Activated CD8-positive, alpha-beta T cell treated with anti-CD3 and anti-CD28 coated beads, Interleukin-2, amount 10 ng/mL, durations not matched to agents 7 days and 5 days (primary cell): ENCODE results near the gene PRKD2. TPM values are rescaled to one million over a fixed set of nuclear protein-coding genes. Genes with fewer than 3 reads are reported as not detected.

Experiments
- ATAC-seq: fragments of 150-1000 bp; cut with Tn5 transposase; one replicate; pipeline ENCODE4 v1.10.0; 2021; ENCODE audit warnings: moderate library complexity
- CTCF ChIA-PET: fragments of 350-600 bp; sonication (Branson Sonifier 250); formaldehyde crosslinking; loops from one replicate; lab custom pipeline; 2021; ENCODE audit warnings: antibody characterized with exemption; lab: Charles Lee
- POLR2A ChIA-PET: fragments of 350-600 bp; sonication (Branson Sonifier 250); formaldehyde crosslinking; loops from one replicate; lab custom pipeline; 2021; ENCODE audit warnings: antibody characterized with exemption; lab: Charles Lee
- DNase-seq: peaks from one replicate; pipeline ENCODE4 v3.0.0-alpha.2; 2020
- H3K27ac Mint-ChIP-seq: one replicate; pipeline ENCODE4 v1.8.0; 2021; ENCODE audit warnings: mild to moderate bottlenecking, mixed read lengths
- H3K27me3 Mint-ChIP-seq: one replicate; pipeline ENCODE4 v1.8.0; 2021; ENCODE audit warnings: low read depth, mixed read lengths
- H3K36me3 Mint-ChIP-seq: one replicate; pipeline ENCODE4 v1.8.0; 2021; ENCODE audit warnings: low read depth, mixed read lengths
- H3K4me1 Mint-ChIP-seq: one replicate; pipeline ENCODE4 v1.8.0; 2021; ENCODE audit warnings: low read depth, mixed read lengths
- H3K4me3 Mint-ChIP-seq: one replicate; pipeline ENCODE4 v1.8.0; 2021; ENCODE audit warnings: mild to moderate bottlenecking, mixed read lengths
- H3K9me3 Mint-ChIP-seq: one replicate; pipeline ENCODE4 v1.8.0; 2022; ENCODE audit warnings: mixed read lengths; ENCODE audit not compliant: insufficient read depth
- total RNA-seq, 2 experiments: library from RNA; stranded (reverse); gene quantifications; one replicate each; pipeline ENCODE4 v1.2.3, GENCODE V29; 2021

The PRKD2 gene
- total RNA-seq, 2 experiments from 2014 or later: 161 to 166 TPM

GRCh38 chr19:46730187-46730586, 13.3 kb upstream of the PRKD2 start:
- DNase-seq (no peak), ATAC-seq (no peak)
- Mint-ChIP-seq H3K4me1 (peaks cover 25% of the 10 kb centered on the region), H3K27ac (no peak overlapping the region), H3K36me3 (peaks cover 63% of the 10 kb centered on the region), H3K9me3 (no peaks in the 10 kb centered on the region), H3K27me3 (no peaks in the 10 kb centered on the region), H3K4me3 (no peak overlapping the region)
- ChIA-PET CTCF (interaction anchor here (1.0 to 5.1 kb wide), 6 partner anchors 13 to 90 kb away, joined by 3 to 84 read pairs (median 26); partner anchors contain the start of genes DACT3, FKRP and PRKD2), POLR2A (interaction anchor here (1.0 to 1.4 kb wide), 2 partner anchors 14 to 15 kb away, joined by 3 read pairs; no protein-coding TSS in a partner anchor)

GRCh38 chr19:46729696-46730095, 12.8 kb upstream of the PRKD2 start:
- peaks cover 25% of the 10 kb centered on the region for H3K4me1 Mint-ChIP-seq
- H3K27ac Mint-ChIP-seq: no peak overlapping the region
- no peaks in the 10 kb centered on the region for H3K9me3 Mint-ChIP-seq
- DNase-seq (no peak), ATAC-seq (no peak)
- H3K36me3 Mint-ChIP-seq: peaks cover 66% of the 10 kb centered on the region
- ChIA-PET POLR2A (interaction anchor here (1.0 to 1.1 kb wide), 2 partner anchors 12 to 14 kb away, joined by 3 to 4 read pairs; no protein-coding TSS in a partner anchor), CTCF (interaction anchor here (1.3 to 5.1 kb wide), 12 partner anchors 11 to 200 kb away, joined by 3 to 84 read pairs (median 10); partner anchors contain the start of genes DACT3, FKRP and PRKD2)
- H3K4me3 Mint-ChIP-seq: no peak overlapping the region
- no peaks in the 10 kb centered on the region for H3K27me3 Mint-ChIP-seq

GRCh38 chr19:46728693-46729339, 11.9 kb upstream of the PRKD2 start:
- ATAC-seq: peak; percentile 86
- H3K36me3 Mint-ChIP-seq: peaks cover 66% of the 10 kb centered on the region
- CTCF ChIA-PET: interaction anchor here (0.7 to 5.1 kb wide), 20 partner anchors 8 to 200 kb away, joined by 3 to 84 read pairs (median 6); partner anchors contain the start of genes DACT3, FKRP and PRKD2

GRCh38 chr19:46728208-46728607, 11.3 kb upstream of the PRKD2 start:
- CTCF ChIA-PET: interaction anchor here (0.7 to 5.1 kb wide), 20 partner anchors 9 to 199 kb away, joined by 3 to 84 read pairs (median 6); partner anchors contain the start of genes DACT3, FKRP and PRKD2
- no peaks in the 10 kb centered on the region for H3K27me3 Mint-ChIP-seq
- ATAC-seq: no peak
- peak overlapping the region; percentile 25 for H3K4me3 Mint-ChIP-seq
- H3K27ac Mint-ChIP-seq: peak overlapping the region; percentile 75
- H3K4me1 Mint-ChIP-seq: peaks cover 39% of the 10 kb centered on the region
- DNase-seq: no peak
- H3K9me3 Mint-ChIP-seq: no peaks in the 10 kb centered on the region
- H3K36me3 Mint-ChIP-seq: peaks cover 65% of the 10 kb centered on the region
- POLR2A ChIA-PET: interaction anchor here (0.9 to 1.3 kb wide), 4 partner anchors 14 to 60 kb away, joined by 3 to 4 read pairs (median 3); partner anchors contain the start of gene SLC1A5

More at GRCh38 chr19:46728693-46729339, 11.9 kb upstream of the PRKD2 start:
- peak overlapping the region; percentile 25 for H3K4me3 Mint-ChIP-seq
- peak; percentile 87 for DNase-seq
- peaks cover 33% of the 10 kb centered on the region for H3K4me1 Mint-ChIP-seq
- H3K9me3 Mint-ChIP-seq: no peaks in the 10 kb centered on the region
- peak overlapping the region; percentile 75 for H3K27ac Mint-ChIP-seq
- POLR2A ChIA-PET: interaction anchor here (0.8 to 1.3 kb wide), 6 partner anchors 11 to 60 kb away, joined by 3 to 4 read pairs (median 4); partner anchors contain the start of gene SLC1A5
- no peaks in the 10 kb centered on the region for H3K27me3 Mint-ChIP-seq

- Mint-ChIP-seq H3K27me3 (no peaks in the 10 kb centered on the region), H3K27ac (peak overlapping the region; percentile 60), H3K36me3 (peaks cover 65% of the 10 kb centered on the region), H3K4me1 (peaks cover 44% of the 10 kb centered on the region), H3K4me3 (no peak overlapping the region), H3K9me3 (no peaks in the 10 kb centered on the region)
- DNase-seq (no peak), ATAC-seq (no peak)
- POLR2A ChIA-PET: interaction anchor here (0.9 to 1.3 kb wide), 3 partner anchors 14 to 24 kb away, joined by 3 to 4 read pairs (median 3); no protein-coding TSS in a partner anchor
- CTCF ChIA-PET: interaction anchor here (0.7 to 5.1 kb wide), 13 partner anchors 9 to 198 kb away, joined by 3 to 84 read pairs (median 7); partner anchors contain the start of genes DACT3, FKRP and PRKD2
These were observed 10.8 kb upstream of the PRKD2 start for GRCh38 chr19:46727757-46728156.

DNA sequence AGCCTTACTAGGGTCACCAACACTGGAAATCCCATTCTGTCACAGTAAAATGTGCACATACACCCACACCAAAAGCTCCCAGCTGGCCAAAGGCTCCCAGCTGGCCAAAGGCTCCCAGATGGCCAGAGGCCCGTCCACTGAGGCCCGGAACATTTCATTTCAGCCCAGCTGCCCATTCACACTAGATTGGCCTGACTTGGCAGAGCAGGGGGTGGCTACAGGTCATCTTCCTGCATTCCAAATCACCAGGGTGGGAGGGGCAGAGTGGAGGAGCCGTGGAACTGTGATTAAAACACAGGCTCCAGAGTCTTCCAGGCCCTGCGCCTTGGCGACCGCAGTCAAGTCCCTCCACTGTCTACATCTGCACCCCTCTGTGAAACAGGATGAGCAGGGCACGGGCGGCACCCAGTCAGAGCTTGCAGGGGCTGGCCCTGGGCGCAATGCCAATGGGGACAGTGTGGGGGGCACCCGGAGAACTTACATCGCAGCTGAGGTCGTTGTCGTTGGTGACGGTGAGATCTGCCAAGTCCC, 10.1 kb upstream of the PRKD2 start:
- Mint-ChIP-seq H3K27ac (peak overlapping the region; percentile 30), H3K4me3 (no peak overlapping the region), H3K9me3 (no peaks in the 10 kb centered on the region), H3K27me3 (no peaks in the 10 kb centered on the region), H3K4me1 (peaks cover 48% of the 10 kb centered on the region), H3K36me3 (peaks cover 69% of the 10 kb centered on the region)
- DNase-seq (no peak), ATAC-seq (no peak)
- POLR2A ChIA-PET: no interaction called here
- CTCF ChIA-PET: interaction anchor here (5.0 to 5.1 kb wide), 2 partner anchors 12 to 22 kb away, joined by 47 to 84 read pairs; partner anchors contain the start of gene PRKD2

DNA sequence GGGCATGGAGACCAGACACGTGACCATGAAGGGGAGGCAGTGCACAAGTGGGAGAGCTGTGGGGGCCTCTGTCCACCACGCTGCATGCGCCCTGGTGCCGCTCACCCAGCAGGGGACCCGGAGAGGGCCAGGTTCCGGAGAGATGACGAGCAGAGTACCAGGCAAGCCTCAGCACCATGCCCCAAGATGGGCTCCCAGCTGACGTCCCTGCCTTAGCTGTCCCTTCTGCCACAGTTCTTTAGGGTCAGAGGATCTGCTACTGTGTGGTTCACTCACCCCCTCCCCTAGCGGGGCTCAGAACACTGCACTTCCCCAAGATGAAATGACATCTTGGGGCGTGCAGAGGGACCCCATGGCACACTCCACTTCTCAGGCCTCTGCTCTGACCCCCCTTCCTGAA, 9.6 kb upstream of the PRKD2 start:
- Mint-ChIP-seq H3K4me3 (no peak overlapping the region), H3K27ac (peak overlapping the region; percentile 30), H3K36me3 (peaks cover 69% of the 10 kb centered on the region), H3K27me3 (no peaks in the 10 kb centered on the region), H3K4me1 (peaks cover 46% of the 10 kb centered on the region), H3K9me3 (no peaks in the 10 kb centered on the region)
- ChIA-PET CTCF (interaction anchor here (5.0 kb wide), 1 partner anchor 22 kb away, joined by 84 read pairs; no protein-coding TSS in a partner anchor), POLR2A (no interaction called here)
- no peak for DNase-seq
- ATAC-seq: no peak

GRCh38 chr19:46725859-46726393, 9.0 kb upstream of the PRKD2 start:
- Mint-ChIP-seq H3K36me3 (peaks cover 68% of the 10 kb centered on the region), H3K9me3 (no peaks in the 10 kb centered on the region), H3K4me3 (no peak overlapping the region), H3K4me1 (peaks cover 46% of the 10 kb centered on the region), H3K27me3 (no peaks in the 10 kb centered on the region), H3K27ac (peak overlapping the region; percentile 27)
- DNase-seq (no peak), ATAC-seq (no peak)
- CTCF ChIA-PET: no interaction called here
- POLR2A ChIA-PET: no interaction called here

DNA sequence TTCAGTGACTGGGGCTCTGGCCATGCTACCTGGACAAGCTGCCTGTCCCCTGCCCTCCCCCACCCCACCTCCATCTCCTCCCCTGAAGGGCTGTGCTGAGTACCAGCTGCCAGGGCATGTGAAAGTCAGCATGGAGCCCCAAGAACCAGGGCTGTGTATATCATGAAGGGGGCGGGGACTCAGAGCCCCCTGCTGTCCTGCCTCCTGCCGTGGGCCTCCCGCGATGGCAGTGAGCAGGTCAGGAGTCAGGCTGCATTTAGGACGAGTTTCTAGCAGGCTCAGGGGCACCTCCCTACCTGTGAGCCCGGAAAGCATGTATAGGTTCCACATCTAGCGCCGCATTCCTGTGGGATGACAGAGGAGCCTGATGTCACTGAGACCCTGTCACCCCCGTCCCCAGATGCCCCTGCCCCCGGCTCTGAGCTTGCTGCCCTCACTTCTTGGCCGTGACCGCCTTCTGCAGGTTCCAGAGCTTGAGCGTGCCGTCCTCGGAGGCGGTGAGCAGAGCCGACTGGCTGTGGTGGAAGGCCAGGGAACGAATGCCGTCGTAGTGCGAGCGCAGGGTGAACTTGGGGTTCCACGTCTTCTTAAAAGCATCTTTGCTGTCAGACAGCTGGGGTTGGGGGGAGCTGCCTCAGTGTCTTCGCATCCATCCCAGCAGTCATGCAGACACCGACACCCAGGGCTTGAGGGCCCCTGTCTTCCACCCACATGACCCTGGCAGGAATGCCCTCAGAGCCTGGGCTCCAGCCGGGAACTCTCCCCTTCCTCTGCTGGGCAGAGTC, 8.3 kb upstream of the PRKD2 start:
- no peak for ATAC-seq
- Mint-ChIP-seq H3K4me1 (peaks cover 49% of the 10 kb centered on the region), H3K36me3 (peaks cover 67% of the 10 kb centered on the region), H3K27me3 (no peaks in the 10 kb centered on the region), H3K4me3 (no peak overlapping the region), H3K9me3 (no peaks in the 10 kb centered on the region), H3K27ac (peak overlapping the region; percentile 11)
- no peak for DNase-seq
- ChIA-PET CTCF (no interaction called here), POLR2A (no interaction called here)

GRCh38 chr19:46724468-46724867, 7.6 kb upstream of the PRKD2 start:
- ATAC-seq: no peak
- Mint-ChIP-seq H3K36me3 (peaks cover 65% of the 10 kb centered on the region), H3K27me3 (no peaks in the 10 kb centered on the region), H3K27ac (no peak overlapping the region), H3K4me3 (no peak overlapping the region), H3K9me3 (no peaks in the 10 kb centered on the region), H3K4me1 (peaks cover 55% of the 10 kb centered on the region)
- DNase-seq: no peak
- ChIA-PET CTCF (no interaction called here), POLR2A (interaction anchor here (2.3 kb wide), 1 partner anchor 10 kb away, joined by 14 read pairs; no protein-coding TSS in a partner anchor)
